ENCODE data around the gene KASH5. TPM values are rescaled to one million over a fixed set of nuclear protein-coding genes. Genes with fewer than 3 reads are reported as not detected.
"Not testable (repeated sequence)": the region's sequence is repeated elsewhere in the genome, so short reads cannot be mapped to it uniquely, and the experiment has no call there.

KASH5 gene
- total and polyA plus RNA-seq, 2 of the 4 experiments (the other 2 are of a cell fraction): not detected

DNA sequence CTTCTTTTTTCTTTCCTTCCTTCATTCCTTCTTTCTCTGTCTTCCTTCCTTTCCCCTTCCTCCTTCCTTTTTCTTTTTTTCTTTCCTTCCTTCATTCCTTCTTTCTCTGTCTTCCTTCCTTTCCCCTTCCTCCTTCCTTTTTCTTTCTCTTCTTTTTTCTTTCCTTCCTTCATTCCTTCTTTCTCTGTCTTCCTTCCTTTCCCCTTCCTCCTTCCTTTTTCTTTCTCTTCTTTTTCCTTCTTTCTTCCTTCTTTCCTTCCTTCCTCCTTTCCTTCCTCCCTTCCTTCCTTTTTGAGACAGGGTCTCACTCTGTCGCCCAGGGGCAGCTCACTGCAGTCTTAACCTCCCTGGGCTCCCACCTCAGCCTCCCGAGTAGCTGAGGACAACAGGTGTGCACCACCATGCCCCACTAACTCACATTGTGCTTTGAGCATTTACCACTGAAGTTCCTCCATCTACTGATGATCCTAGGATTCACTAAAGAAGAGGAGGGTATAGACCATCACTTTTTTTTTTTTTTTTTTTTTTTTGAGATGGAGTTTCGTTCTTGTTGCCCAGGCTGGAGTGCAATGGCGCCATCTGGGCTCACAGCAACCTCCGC, 56.2 kb downstream of the KASH5 start:
- dilution Hi-C loops (cut with HindIII; ENCODE audit: low sequenced_read_pairs, unreplicated experiment); H2BK20ac ChIP-seq (ENCODE audit: low read depth, low read length); H3K4me1 ChIP-seq (ENCODE audit: control insufficient read depth, insufficient read depth, low read length); ATAC-seq (ENCODE audit: low read depth); H3K27ac ChIP-seq (ENCODE audit: insufficient read depth, low read length); BruUV-seq (replicated peaks); H3K9me3 ChIP-seq (ENCODE audit: control insufficient read depth, insufficient read depth, low read length); H3K9me1 ChIP-seq (ENCODE audit: insufficient read depth, low read length); H3K4ac ChIP-seq (ENCODE audit: low read depth, low read length); H3K18ac ChIP-seq (ENCODE audit: low read depth, low read length); H3K4me3 ChIP-seq (ENCODE audit: insufficient read depth, low read depth, low read length); H4K5ac ChIP-seq (ENCODE audit: low read depth, low read length); H3K36me3 ChIP-seq (ENCODE audit: control insufficient read depth, insufficient read depth, low read length); H4K91ac ChIP-seq (ENCODE audit: insufficient read depth, low read depth, low read length); H2BK5ac ChIP-seq (ENCODE audit: low read depth, low read length, poor library complexity, severe bottlenecking); H4K20me1 ChIP-seq (ENCODE audit: insufficient read depth, low read length); H2BK120ac ChIP-seq (ENCODE audit: low read depth, low read length); H2AK9ac ChIP-seq (replicated peaks; ENCODE audit: low read depth, low read length, poor library complexity); H3K56ac ChIP-seq (ENCODE audit: extremely low read depth, insufficient read depth, low read length); DNase-seq; H2BK15ac ChIP-seq (ENCODE audit: low read depth, low read length); POLR2A ChIA-PET (ENCODE audit: unreplicated experiment); intact Hi-C loops (cut with micrococcal nuclease); H3K9ac ChIP-seq (ENCODE audit: low read depth, low read length); H3K14ac ChIP-seq (replicated peaks; ENCODE audit: low read depth, low read length): not testable (repeated sequence)
- Histone ChIP-seq H3K79me1 (ENCODE audit: low read depth in 1 of 2, low read length in 2 of 2) (peaks cover 4 to 14% of the 10 kb centered on the region in 2 experiments; a peak in 2 of 4 replicates), H2AFZ (replicated peaks; ENCODE audit: low read length, poor library complexity) (peak overlapping the region; percentile 100), H3K27me3 (ENCODE audit: control insufficient read depth, insufficient read depth, low read length) (peaks cover 31% of the 10 kb centered on the region), H3K4me2 (ENCODE audit: low read depth, low read length) (0 out of 2 replicates have a peak overlapping the region, but pooled peaks have one; percentile 36), H2AK5ac (ENCODE audit: low read depth, low read length) (peak overlapping the region; percentile 20; the same call in 1 of the 2 replicates), H3K23ac (ENCODE audit: low read depth, low read length) (0 out of 2 replicates have a peak overlapping the region, but pooled peaks have one; percentile 42), H4K8ac (ENCODE audit: low read depth in 2 of 2, low read length in 2 of 2) (peak overlapping the region in 1 of 2 experiments; percentile 75; a peak in 1 of 4 replicates)
- no CpG with 5 or more reads among the region's 5 CpGs for WGBS, 2 experiments (ENCODE audit: extremely low coverage in 2 of 2, insufficient read length in 1 of 2)
- CTCF ChIA-PET: interaction anchor here (0.6 kb wide), 1 partner anchor 44 kb away, joined by 3 read pairs; no protein-coding TSS in a partner anchor
- in situ Hi-C loops (cut with MboI; ENCODE audit: low sequenced_read_pairs): loop anchor here (10.0 kb wide), 1 partner anchor 49 kb away; no protein-coding TSS in a partner anchor

Data from IMR-90 (cell line).